Stimulated activated naive CD8-positive, alpha-beta T cell treated with anti-CD3 and anti-CD28 coated beads, Interleukin-15, Interleukin-2, amounts not matched to agents 100 ng/mL and 50 ng/mL, for 24 hours (primary cell): ENCODE data around the gene INPP5D.
"Not testable (repeated sequence)": the region's sequence is repeated elsewhere in the genome, so short reads cannot be mapped to it uniquely, and the experiment has no call there.

Source experiments
- H3K27ac Mint-ChIP-seq: one replicate; pipeline ENCODE4 v1.8.0; 2021; ENCODE audit warnings: mild to moderate bottlenecking, mixed read lengths
- H3K27me3 Mint-ChIP-seq: one replicate; pipeline ENCODE4 v1.8.0; 2021; ENCODE audit warnings: mixed read lengths
- H3K36me3 Mint-ChIP-seq: one replicate; pipeline ENCODE4 v1.8.0; 2021; ENCODE audit warnings: low read depth, mixed read lengths
- H3K4me1 Mint-ChIP-seq: one replicate; pipeline ENCODE4 v1.8.0; 2021; ENCODE audit warnings: low read depth, mixed read lengths
- H3K4me3 Mint-ChIP-seq: one replicate; pipeline ENCODE4 v1.8.0; 2021; ENCODE audit warnings: mild to moderate bottlenecking, mixed read lengths
- H3K9me3 Mint-ChIP-seq: one replicate; pipeline ENCODE4 v1.8.0; 2021; ENCODE audit warnings: mixed read lengths

The INPP5D gene

DNA sequence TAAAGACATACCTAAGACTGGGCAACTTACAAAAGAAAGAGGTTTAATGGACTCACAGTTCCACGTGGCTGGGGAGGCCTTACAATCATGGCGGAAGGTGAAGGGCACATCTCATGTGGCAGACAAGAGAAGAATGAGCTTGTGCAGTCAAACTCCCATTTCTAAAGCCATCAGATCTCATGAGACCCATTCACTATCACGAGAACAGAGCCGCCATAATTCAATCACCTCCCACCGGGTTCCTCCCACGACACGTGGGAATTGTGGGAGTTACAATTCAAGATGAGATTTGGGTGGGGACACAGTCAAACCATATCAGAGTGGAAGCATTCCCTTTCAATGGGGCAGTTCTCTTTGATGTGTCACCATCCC lies 39.7 kb downstream of the INPP5D start:
- H3K4me3 Mint-ChIP-seq: peak overlapping the region; percentile 65
- not testable (repeated sequence) for H3K27me3 Mint-ChIP-seq, H3K9me3 Mint-ChIP-seq
- H3K36me3 Mint-ChIP-seq: peaks cover 70% of the 10 kb centered on the region
- peak overlapping the region; percentile 91 for H3K27ac Mint-ChIP-seq
- peaks cover 84% of the 10 kb centered on the region for H3K4me1 Mint-ChIP-seq

GRCh38 chr2:233100192-233100998 lies 40.3 kb downstream of the INPP5D start:
- H3K4me3 Mint-ChIP-seq: peak overlapping the region; percentile 65
- peaks cover 68% of the 10 kb centered on the region for H3K36me3 Mint-ChIP-seq
- no peaks in the 10 kb centered on the region for H3K27me3 Mint-ChIP-seq
- H3K27ac Mint-ChIP-seq: peak overlapping the region; percentile 91
- no peaks in the 10 kb centered on the region for H3K9me3 Mint-ChIP-seq
- peaks cover 83% of the 10 kb centered on the region for H3K4me1 Mint-ChIP-seq

DNA sequence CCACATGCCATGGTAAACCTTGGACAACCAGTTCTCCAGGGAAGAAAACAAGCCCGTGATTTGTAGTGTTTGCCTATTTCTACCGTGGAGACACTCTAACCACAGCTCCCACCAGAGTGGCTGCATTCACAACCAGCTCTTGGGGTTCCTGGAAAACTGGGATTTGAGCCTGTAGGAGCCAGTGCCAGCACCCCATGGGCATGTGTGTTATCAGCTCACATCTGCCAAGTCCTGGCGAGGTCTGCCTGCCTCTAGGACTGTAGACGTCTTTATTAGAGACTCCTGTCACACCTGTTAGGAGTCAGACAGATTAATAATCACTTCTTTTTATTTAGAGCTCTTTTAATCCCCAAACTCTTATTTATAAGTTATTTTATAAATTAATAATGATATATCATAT lies 41.0 kb downstream of the INPP5D start:
- peak overlapping the region; percentile 91 for H3K27ac Mint-ChIP-seq
- no peaks in the 10 kb centered on the region for H3K27me3 Mint-ChIP-seq
- H3K4me1 Mint-ChIP-seq: peaks cover 87% of the 10 kb centered on the region
- H3K36me3 Mint-ChIP-seq: peaks cover 72% of the 10 kb centered on the region
- H3K4me3 Mint-ChIP-seq: peak overlapping the region; percentile 65
- H3K9me3 Mint-ChIP-seq: no peaks in the 10 kb centered on the region

DNA sequence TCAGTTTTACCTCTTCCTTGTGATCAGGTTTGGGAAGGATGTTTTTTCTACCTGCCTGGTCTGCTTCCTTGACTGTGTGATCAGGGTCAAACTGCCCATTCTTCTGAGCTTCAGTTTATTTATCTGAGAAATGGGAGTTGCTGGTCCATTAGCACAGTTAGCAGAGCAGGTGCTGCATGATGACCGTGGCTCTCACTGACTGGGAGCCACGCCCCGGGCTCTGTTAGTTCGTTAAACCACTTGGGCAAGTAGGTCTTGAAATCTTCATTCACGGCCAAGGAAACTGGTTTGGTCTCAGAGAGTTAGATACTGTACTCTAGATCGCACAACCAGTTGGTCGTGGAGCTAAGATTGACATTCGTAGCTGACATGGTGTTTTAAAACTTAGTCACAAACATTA lies 41.7 kb downstream of the INPP5D start:
- Mint-ChIP-seq H3K27ac (no peak overlapping the region), H3K4me3 (no peak overlapping the region), H3K27me3 (no peaks in the 10 kb centered on the region), H3K36me3 (peaks cover 70% of the 10 kb centered on the region), H3K9me3 (no peaks in the 10 kb centered on the region), H3K4me1 (peaks cover 89% of the 10 kb centered on the region)

- no peak overlapping the region for H3K27ac Mint-ChIP-seq
These were observed 45.2 kb downstream of the INPP5D start for GRCh38 chr2:233105156-233105895.

DNA sequence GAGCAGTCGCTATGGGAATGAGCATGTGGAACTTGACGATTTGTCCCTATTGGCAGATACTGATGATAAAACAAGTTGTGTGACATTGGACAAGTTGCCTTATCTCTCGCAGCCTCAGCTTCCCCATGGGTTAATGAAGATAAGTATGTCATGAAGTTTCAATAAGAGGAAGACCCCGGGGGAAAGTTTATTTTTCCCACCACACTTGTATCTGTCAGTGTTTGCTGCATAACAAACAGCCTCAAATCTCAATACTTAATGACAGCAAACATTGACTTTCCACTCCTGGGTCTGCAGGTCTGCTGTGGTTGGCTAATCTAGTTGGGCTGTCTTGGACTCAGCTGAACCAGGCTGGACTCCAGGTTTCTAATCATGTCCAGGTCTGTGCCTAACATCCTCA lies 45.8 kb downstream of the INPP5D start:
- Mint-ChIP-seq H3K4me3 (no peak overlapping the region), H3K9me3 (no peaks in the 10 kb centered on the region), H3K27ac (no peak overlapping the region), H3K4me1 (peaks cover 75% of the 10 kb centered on the region), H3K36me3 (peaks cover 36% of the 10 kb centered on the region), H3K27me3 (no peaks in the 10 kb centered on the region)

More at GRCh38 chr2:233105156-233105895, 45.2 kb downstream of the INPP5D start:
- no peaks in the 10 kb centered on the region for H3K9me3 Mint-ChIP-seq
- no peak overlapping the region for H3K4me3 Mint-ChIP-seq
- no peaks in the 10 kb centered on the region for H3K27me3 Mint-ChIP-seq
- peaks cover 42% of the 10 kb centered on the region for H3K36me3 Mint-ChIP-seq
- peaks cover 81% of the 10 kb centered on the region for H3K4me1 Mint-ChIP-seq

DNA sequence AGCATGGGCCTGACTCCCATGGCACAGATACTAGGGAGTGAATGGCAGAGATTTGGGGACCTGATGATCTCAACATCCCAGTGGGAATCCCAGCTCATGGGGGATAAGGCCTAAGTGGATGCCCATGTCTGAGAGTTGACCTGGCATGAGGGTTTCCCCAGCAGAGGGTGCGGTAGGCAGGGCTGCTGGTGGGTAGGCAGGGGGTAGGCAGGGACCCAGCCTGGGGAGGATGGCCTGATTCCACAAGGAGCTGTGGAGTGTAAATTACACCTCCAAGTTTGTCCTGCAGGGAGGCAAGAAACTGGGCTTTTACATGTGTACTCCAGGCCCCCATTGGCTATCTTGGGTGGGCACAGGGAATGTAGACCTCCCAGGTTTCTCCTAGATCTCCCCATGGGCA lies 46.9 kb downstream of the INPP5D start:
- H3K27ac Mint-ChIP-seq: peak overlapping the region; percentile 46
- peaks cover 31% of the 10 kb centered on the region for H3K36me3 Mint-ChIP-seq
- no peak overlapping the region for H3K4me3 Mint-ChIP-seq
- no peaks in the 10 kb centered on the region for H3K27me3 Mint-ChIP-seq
- peaks cover 67% of the 10 kb centered on the region for H3K4me1 Mint-ChIP-seq
- no peaks in the 10 kb centered on the region for H3K9me3 Mint-ChIP-seq

- H3K4me3 Mint-ChIP-seq: no peak overlapping the region
- H3K4me1 Mint-ChIP-seq: peaks cover 60% of the 10 kb centered on the region
- peak overlapping the region; percentile 14 for H3K27ac Mint-ChIP-seq
- no peaks in the 10 kb centered on the region for H3K9me3 Mint-ChIP-seq
- H3K27me3 Mint-ChIP-seq: no peaks in the 10 kb centered on the region
- H3K36me3 Mint-ChIP-seq: peaks cover 25% of the 10 kb centered on the region
These were observed 47.7 kb downstream of the INPP5D start for GRCh38 chr2:233107831-233108300.

- peak overlapping the region; percentile 14 for H3K27ac Mint-ChIP-seq
- peaks cover 20% of the 10 kb centered on the region for H3K36me3 Mint-ChIP-seq
- no peaks in the 10 kb centered on the region for H3K9me3 Mint-ChIP-seq
- H3K27me3 Mint-ChIP-seq: no peaks in the 10 kb centered on the region
- no peak overlapping the region for H3K4me3 Mint-ChIP-seq
- peaks cover 64% of the 10 kb centered on the region for H3K4me1 Mint-ChIP-seq
These were observed 48.7 kb downstream of the INPP5D start for GRCh38 chr2:233108611-233109490.

DNA sequence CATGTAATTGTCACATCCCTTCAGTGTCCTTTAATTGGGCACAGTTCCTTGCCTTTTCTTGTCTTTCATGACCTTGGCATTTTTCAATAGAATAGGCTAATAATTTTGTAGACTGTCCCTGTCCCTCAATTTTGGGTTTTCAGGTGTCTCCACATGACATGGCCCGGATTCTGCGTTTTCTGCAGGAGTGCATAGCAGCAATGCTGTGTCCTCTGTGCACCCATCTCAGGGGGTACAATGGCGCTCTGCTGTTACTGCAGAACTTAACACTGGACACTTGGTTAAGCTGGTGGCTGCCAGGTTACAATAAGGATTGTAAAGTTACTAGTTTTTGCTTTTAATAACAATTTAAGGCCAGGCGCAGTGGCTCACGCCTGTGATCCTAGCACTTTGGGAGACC lies 51.3 kb downstream of the INPP5D start:
- Mint-ChIP-seq H3K27me3 (no peaks in the 10 kb centered on the region), H3K9me3 (no peaks in the 10 kb centered on the region), H3K36me3 (peaks cover 10% of the 10 kb centered on the region), H3K4me1 (peaks cover 64% of the 10 kb centered on the region), H3K4me3 (no peak overlapping the region), H3K27ac (no peak overlapping the region)

DNA sequence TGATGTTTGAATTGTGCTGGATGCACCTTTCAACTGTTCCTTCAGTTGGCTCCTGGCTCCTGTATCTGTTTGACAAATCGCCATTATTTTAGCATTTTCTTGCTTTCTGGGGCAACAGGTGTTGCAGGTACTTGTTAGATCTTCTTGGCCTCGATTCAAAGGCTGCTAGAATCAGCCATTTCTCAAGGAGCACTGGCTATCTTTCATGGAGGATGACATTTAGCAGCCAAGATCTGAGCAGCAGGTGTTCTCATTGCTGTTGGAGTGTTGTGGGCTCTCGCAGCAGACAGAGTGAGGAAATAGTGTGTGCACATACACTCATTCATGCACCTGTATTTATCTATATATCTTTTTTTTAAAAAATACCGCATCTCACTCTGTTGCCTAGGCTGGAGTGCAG lies 52.2 kb downstream of the INPP5D start:
- H3K4me3 Mint-ChIP-seq: no peak overlapping the region
- peaks cover 10% of the 10 kb centered on the region for H3K36me3 Mint-ChIP-seq
- H3K4me1 Mint-ChIP-seq: peaks cover 62% of the 10 kb centered on the region
- H3K27me3 Mint-ChIP-seq: no peaks in the 10 kb centered on the region
- H3K9me3 Mint-ChIP-seq: no peaks in the 10 kb centered on the region
- H3K27ac Mint-ChIP-seq: no peak overlapping the region

DNA sequence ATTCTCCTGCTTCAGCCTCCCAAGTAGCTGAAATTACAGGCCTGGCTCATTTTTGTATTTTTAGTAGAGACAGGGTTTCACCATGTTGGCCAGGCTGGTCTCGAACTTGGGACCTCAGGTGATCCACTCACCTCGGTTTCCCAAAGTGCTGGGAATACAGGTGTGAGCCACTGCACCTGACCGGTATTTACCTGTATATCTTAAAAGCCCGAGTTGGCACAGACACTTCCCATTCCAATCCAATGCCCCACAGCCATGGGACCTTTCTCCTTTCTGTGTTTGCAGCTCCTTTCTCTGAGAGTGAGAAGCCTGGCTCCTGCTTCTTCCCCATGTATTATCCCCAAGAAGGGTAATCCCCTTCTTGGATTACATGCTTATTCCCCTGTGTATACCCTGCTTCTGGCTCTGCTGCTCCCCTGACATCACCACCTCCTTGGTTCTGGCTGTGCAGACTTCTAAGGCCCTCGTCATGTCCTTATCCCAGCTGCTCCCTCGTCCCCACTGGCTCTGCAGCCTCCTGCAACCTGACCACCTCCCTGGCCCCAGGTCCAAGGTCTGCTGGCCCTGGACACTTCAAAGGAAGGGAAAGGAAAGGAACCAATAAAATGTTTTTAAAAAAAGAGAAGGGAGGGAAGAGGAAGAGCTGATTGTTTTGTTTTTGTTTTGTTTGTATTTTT lies 52.8 kb downstream of the INPP5D start:
- Mint-ChIP-seq H3K27me3 (no peaks in the 10 kb centered on the region), H3K27ac (peak overlapping the region; percentile 55), H3K4me1 (peaks cover 62% of the 10 kb centered on the region), H3K9me3 (no peaks in the 10 kb centered on the region), H3K36me3 (peaks cover 15% of the 10 kb centered on the region), H3K4me3 (no peak overlapping the region)

DNA sequence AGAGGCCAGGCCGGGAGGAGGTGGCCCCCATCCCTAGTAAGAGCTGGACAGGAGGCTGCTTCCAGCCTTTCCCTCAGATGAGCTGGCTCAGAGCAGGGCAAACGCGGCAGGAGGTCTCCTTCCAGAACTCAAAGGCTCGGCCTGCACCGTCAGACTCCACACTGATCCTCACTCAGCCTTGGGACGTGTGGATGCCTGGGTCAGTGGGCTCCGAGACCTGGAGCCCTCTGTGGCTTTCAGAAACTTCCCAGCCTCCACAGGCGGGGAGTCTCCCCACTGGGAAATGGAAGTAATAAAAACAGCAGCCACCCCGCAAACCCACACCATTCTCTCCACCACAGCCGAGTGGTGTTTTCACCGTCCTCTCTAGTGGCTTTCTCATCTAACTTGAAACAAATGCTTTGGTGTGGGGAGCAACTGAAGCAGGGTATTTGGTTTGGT lies 54.3 kb downstream of the INPP5D start:
- Mint-ChIP-seq H3K27ac (peak overlapping the region; percentile 79), H3K36me3 (peaks cover 16% of the 10 kb centered on the region), H3K27me3 (no peaks in the 10 kb centered on the region), H3K9me3 (no peaks in the 10 kb centered on the region), H3K4me3 (peak overlapping the region; percentile 35), H3K4me1 (peaks cover 62% of the 10 kb centered on the region)

DNA sequence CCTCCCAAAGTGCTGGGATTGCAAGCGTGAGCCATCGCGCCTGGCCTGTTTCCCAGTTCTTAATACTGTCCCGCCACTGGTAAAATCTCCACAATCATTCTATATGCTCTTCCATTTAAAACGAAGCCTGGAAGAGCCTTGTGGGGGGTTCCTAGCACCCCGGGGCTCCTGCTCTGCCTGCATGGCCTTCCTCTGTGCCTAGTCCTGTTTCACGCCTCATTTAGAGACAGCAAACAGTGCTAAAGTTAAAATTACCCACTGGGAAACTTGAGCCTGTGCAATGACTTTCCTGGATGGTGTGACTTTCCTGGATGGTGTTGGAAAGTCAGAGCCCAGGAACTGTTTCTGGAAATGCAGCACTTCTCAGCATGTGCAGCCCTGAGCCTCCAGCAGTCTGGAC lies 55.0 kb downstream of the INPP5D start:
- Mint-ChIP-seq H3K4me3 (no peak overlapping the region), H3K36me3 (peaks cover 16% of the 10 kb centered on the region), H3K4me1 (peaks cover 67% of the 10 kb centered on the region), H3K27ac (peak overlapping the region; percentile 79), H3K27me3 (no peaks in the 10 kb centered on the region), H3K9me3 (no peaks in the 10 kb centered on the region)
